ENCODE measurements around the gene MR1.

The MR1 gene

GRCh38 chr1:181107711-181108110 lies 73.9 kb downstream of the MR1 start:
- no peak for DNase-seq (ENCODE audit: low read depth in 2 of 2)

GRCh38 chr1:181108304-181108867 lies 74.6 kb downstream of the MR1 start:
- DNase-seq (ENCODE audit: low read depth in 2 of 2): no peak

GRCh38 chr1:181110013-181110412 lies 76.2 kb downstream of the MR1 start:
- no peak for DNase-seq (ENCODE audit: low read depth in 2 of 2)

Measured in fibroblast of skin of left quadriceps (primary cell).